ENCODE data around the gene UNC79.

Gene UNC79

GRCh38 chr14:93713726-93714405 is 283.1 kb downstream of the UNC79 start:
- no peaks in the 10 kb centered on the region for H3K9me3 Mint-ChIP-seq
- no peaks in the 10 kb centered on the region for H3K36me3 Mint-ChIP-seq (ENCODE audit: low read depth)

GRCh38 chr14:93714605-93715004 is 283.9 kb downstream of the UNC79 start:
- H3K4me1 Mint-ChIP-seq, result peaks cover 5% of the 10 kb centered on the region
- H3K27me3 Mint-ChIP-seq (ENCODE audit: low read depth, poor library complexity), result no peaks in the 10 kb centered on the region
- H3K4me3 Mint-ChIP-seq, result no peak overlapping the region
- H3K9me3 Mint-ChIP-seq, result no peaks in the 10 kb centered on the region
- H3K27ac Mint-ChIP-seq, result peak overlapping the region; percentile 9
- no peaks in the 10 kb centered on the region for H3K36me3 Mint-ChIP-seq (ENCODE audit: low read depth)
- DNase-seq, result no peak
- TF ChIP-seq CTCF (IDR thresholded peaks at IDR 0.05), result no peak

More at GRCh38 chr14:93713726-93714405, 283.1 kb downstream of the UNC79 start:
- TF ChIP-seq CTCF (IDR thresholded peaks at IDR 0.05), result no peak
- no peak overlapping the region for H3K27ac Mint-ChIP-seq
- no peak overlapping the region for H3K4me3 Mint-ChIP-seq
- H3K4me1 Mint-ChIP-seq, result peaks cover 5% of the 10 kb centered on the region
- DNase-seq, result no peak
- no peaks in the 10 kb centered on the region for H3K27me3 Mint-ChIP-seq (ENCODE audit: low read depth, poor library complexity)

GRCh38 chr14:93715279-93715927 is 284.7 kb downstream of the UNC79 start:
- no peak for DNase-seq
- H3K9me3 Mint-ChIP-seq, result no peaks in the 10 kb centered on the region
- no peak overlapping the region for H3K4me3 Mint-ChIP-seq
- no peak for TF ChIP-seq CTCF (IDR thresholded peaks at IDR 0.05)
- H3K4me1 Mint-ChIP-seq, result peaks cover 10% of the 10 kb centered on the region
- no peak overlapping the region for H3K27ac Mint-ChIP-seq
- H3K27me3 Mint-ChIP-seq (ENCODE audit: low read depth, poor library complexity), result no peaks in the 10 kb centered on the region
- no peaks in the 10 kb centered on the region for H3K36me3 Mint-ChIP-seq (ENCODE audit: low read depth)

GRCh38 chr14:93716002-93716745 is 285.4 kb downstream of the UNC79 start:
- DNase-seq, result no peak
- Mint-ChIP-seq H3K36me3 (ENCODE audit: low read depth) (no peaks in the 10 kb centered on the region), H3K27me3 (ENCODE audit: low read depth, poor library complexity) (no peaks in the 10 kb centered on the region), H3K4me3 (no peak overlapping the region), H3K9me3 (no peaks in the 10 kb centered on the region), H3K4me1 (peaks cover 18% of the 10 kb centered on the region), H3K27ac (no peak overlapping the region)
- no peak for TF ChIP-seq CTCF (IDR thresholded peaks at IDR 0.05)

GRCh38 chr14:93716746-93717667 is 286.3 kb downstream of the UNC79 start:
- no peaks in the 10 kb centered on the region for H3K36me3 Mint-ChIP-seq (ENCODE audit: low read depth)
- H3K9me3 Mint-ChIP-seq, result no peaks in the 10 kb centered on the region
- H3K4me3 Mint-ChIP-seq, result no peak overlapping the region
- no peak for TF ChIP-seq CTCF (IDR thresholded peaks at IDR 0.05)
- H3K4me1 Mint-ChIP-seq, result peaks cover 22% of the 10 kb centered on the region
- no peak for DNase-seq
- H3K27me3 Mint-ChIP-seq (ENCODE audit: low read depth, poor library complexity), result no peaks in the 10 kb centered on the region
- no peak overlapping the region for H3K27ac Mint-ChIP-seq
